Neural progenitor cell (in vitro differentiated cells): ENCODE measurements around the gene BCAM.
"Not testable (repeated sequence)": the region's sequence is repeated elsewhere in the genome, so short reads cannot be mapped to it uniquely, and the experiment has no call there.

ENCODE experiments used
- EZH2 ChIP-seq: fragments of 200-600 bp; sonication (generic); IDR thresholded peaks from 2 replicates; pipeline ENCODE4 v1.6.1; 2017; ENCODE audit warnings: antibody characterized with exemption, mild to moderate bottlenecking, moderate library complexity
- EZH2phosphoT487 ChIP-seq: fragments of 200-600 bp; sonication (generic); IDR thresholded peaks from 2 replicates; pipeline ENCODE4 v1.6.1; 2017; ENCODE audit warnings: antibody characterized with exemption
- TF ChIP-seq, protein P1 (sequence below): fragments of 200-600 bp; sonication (generic); IDR thresholded peaks from 2 replicates; pipeline ENCODE4 v1.5.1; 2017; ENCODE audit warnings: antibody characterized with exemption, mild to moderate bottlenecking

DNA sequence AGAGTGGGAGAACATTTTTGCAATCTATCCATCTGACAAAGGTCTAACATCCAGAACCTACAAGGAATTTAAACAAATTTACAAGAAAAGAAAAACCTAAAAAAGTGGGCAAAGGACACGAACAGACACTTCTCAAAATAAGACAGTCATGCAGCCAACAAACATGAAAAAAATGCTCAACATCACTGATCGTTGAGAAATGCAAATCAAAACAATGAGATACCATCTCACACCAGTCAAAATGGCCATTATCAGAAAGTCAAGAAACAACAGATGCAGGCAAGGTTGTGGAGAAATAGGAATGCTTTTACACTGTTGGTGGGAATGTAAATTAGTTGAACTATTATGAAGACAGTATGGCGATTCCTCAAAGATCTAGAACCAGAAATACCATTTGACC, 52.7 kb downstream of the BCAM start:
- TF ChIP-seq, protein P1, sequence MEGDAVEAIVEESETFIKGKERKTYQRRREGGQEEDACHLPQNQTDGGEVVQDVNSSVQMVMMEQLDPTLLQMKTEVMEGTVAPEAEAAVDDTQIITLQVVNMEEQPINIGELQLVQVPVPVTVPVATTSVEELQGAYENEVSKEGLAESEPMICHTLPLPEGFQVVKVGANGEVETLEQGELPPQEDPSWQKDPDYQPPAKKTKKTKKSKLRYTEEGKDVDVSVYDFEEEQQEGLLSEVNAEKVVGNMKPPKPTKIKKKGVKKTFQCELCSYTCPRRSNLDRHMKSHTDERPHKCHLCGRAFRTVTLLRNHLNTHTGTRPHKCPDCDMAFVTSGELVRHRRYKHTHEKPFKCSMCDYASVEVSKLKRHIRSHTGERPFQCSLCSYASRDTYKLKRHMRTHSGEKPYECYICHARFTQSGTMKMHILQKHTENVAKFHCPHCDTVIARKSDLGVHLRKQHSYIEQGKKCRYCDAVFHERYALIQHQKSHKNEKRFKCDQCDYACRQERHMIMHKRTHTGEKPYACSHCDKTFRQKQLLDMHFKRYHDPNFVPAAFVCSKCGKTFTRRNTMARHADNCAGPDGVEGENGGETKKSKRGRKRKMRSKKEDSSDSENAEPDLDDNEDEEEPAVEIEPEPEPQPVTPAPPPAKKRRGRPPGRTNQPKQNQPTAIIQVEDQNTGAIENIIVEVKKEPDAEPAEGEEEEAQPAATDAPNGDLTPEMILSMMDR: not testable (repeated sequence)
- TF ChIP-seq EZH2, EZH2phosphoT487: not testable (repeated sequence)
